GM12878 (cell line): ENCODE results near the gene BHLHA15.

ENCODE experiments used
- BCL11A ChIP-seq: IDR thresholded peaks from 2 replicates; pipeline ENCODE4 v1.6.1; 2011; ENCODE audit warnings: low read depth, low read length
- BMI1 ChIP-seq: fragments of 450-650 bp; IDR thresholded peaks from 2 replicates; pipeline ENCODE4 v1.6.1; 2016; ENCODE audit warnings: mild to moderate bottlenecking, moderate library complexity, borderline replicate concordance
- CEBPZ ChIP-seq: fragments of 150-350 bp; IDR thresholded peaks from 2 replicates; pipeline ENCODE4 v1.6.1; 2016; ENCODE audit warnings: low read depth, low read length
- ESRRA ChIP-seq: IDR thresholded peaks from 2 replicates; pipeline ENCODE4 v1.6.1; 2012; ENCODE audit warnings: mild to moderate bottlenecking, low read length, improper control_type of control experiment
- TAF1 ChIP-seq: IDR thresholded peaks from 2 replicates; pipeline ENCODE4 v1.6.1; 2011; ENCODE audit warnings: mild to moderate bottlenecking, low read depth, low read length, borderline replicate concordance
- ZNF274 ChIP-seq: IDR thresholded peaks from one replicate; pipeline ENCODE4 v1.8.0; 2011; ENCODE audit not compliant: insufficient read length, insufficient read depth
- TF ChIP-seq, protein P1 (sequence below), 3 experiments: IDR thresholded peaks in 2 of 3; conservative IDR thresholded peaks in 1 of 3; 2 replicates each; pipeline ENCODE4 v1.5.1; 2011; ENCODE audit warnings: low read depth in 3 of 3, low read length in 3 of 3, mild to moderate bottlenecking in 3 of 3, control low read depth in 2 of 3, moderate library complexity in 2 of 3, inconsistent platforms in 1 of 3, mixed read lengths in 1 of 3; ENCODE audit not compliant: control insufficient read depth in 2 of 3, insufficient read depth in 1 of 3; ENCODE audit errors: extremely low read depth in 1 of 3

GRCh38 chr7:98194672-98195457 lies 16.4 kb upstream of the BHLHA15 start:
- TF ChIP-seq CEBPZ (no peak), BCL11A (no peak), ZNF274 (no peak), BMI1 (no peak), ESRRA (no peak), TAF1 (no peak)
- TF ChIP-seq, protein P1, sequence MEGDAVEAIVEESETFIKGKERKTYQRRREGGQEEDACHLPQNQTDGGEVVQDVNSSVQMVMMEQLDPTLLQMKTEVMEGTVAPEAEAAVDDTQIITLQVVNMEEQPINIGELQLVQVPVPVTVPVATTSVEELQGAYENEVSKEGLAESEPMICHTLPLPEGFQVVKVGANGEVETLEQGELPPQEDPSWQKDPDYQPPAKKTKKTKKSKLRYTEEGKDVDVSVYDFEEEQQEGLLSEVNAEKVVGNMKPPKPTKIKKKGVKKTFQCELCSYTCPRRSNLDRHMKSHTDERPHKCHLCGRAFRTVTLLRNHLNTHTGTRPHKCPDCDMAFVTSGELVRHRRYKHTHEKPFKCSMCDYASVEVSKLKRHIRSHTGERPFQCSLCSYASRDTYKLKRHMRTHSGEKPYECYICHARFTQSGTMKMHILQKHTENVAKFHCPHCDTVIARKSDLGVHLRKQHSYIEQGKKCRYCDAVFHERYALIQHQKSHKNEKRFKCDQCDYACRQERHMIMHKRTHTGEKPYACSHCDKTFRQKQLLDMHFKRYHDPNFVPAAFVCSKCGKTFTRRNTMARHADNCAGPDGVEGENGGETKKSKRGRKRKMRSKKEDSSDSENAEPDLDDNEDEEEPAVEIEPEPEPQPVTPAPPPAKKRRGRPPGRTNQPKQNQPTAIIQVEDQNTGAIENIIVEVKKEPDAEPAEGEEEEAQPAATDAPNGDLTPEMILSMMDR (IDR thresholded peaks at IDR 0.05 in 2 of 3, conservative IDR thresholded peaks at IDR 0.05 in 1 of 3; ENCODE audit: control insufficient read depth in 2 of 3, extremely low read depth in 1 of 3, insufficient read depth in 1 of 3, low read depth in 3 of 3, low read length in 3 of 3): no peak
